Epithelial cell of esophagus (primary cell): ENCODE results near the gene POLG.
A peak's percentile ranks its signal among the peaks of the same experiment; 100 is the strongest.

Experiments
- DNase-seq: peaks from one replicate; pipeline ENCODE4 v3.0.0; 2010; ENCODE audit warnings: low read depth
- H3K4me3 ChIP-seq: 2 replicates; pipeline ENCODE4 v1.5.1; 2011; ENCODE audit warnings: mild to moderate bottlenecking, low read length, control low read depth
- TF ChIP-seq, protein P1 (sequence below): IDR thresholded peaks from 2 replicates; pipeline ENCODE4 v1.5.1; 2011; ENCODE audit warnings: low read depth, mild to moderate bottlenecking, low read length, control low read depth, inconsistent platforms; ENCODE audit not compliant: insufficient read depth; ENCODE audit errors: missing control alignments

The POLG gene

DNA sequence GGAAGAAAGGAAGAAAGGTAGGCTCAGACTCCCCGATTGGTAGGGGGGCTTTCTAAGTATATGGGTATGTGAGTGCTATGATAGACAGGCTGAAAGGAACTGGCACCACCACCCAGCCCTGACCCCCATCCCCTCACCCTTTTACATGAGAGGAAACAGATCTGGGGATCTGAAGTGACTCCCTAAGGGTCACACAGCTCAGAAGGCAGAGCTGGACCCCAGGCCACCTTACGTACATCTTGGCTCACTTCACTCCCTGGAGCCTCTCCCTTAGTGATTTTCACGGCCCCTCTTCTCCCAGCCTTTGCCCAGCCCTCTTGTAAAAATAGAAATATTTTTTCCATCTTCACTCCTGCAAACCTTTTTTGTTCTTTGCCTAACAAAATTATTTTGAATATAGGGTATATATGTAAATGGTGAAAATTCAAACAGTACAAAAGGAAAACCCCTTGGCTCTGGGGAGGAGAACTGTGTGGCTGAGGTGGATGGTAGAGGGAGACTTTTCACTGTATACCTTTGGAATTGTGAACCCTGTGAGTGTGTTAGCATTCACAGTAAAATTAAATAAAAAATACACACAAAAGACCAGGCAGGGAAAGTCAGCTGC, 34.8 kb upstream of the POLG start:
- no peak overlapping the region for H3K4me3 ChIP-seq
- DNase-seq, result no peak
- TF ChIP-seq, protein P1, sequence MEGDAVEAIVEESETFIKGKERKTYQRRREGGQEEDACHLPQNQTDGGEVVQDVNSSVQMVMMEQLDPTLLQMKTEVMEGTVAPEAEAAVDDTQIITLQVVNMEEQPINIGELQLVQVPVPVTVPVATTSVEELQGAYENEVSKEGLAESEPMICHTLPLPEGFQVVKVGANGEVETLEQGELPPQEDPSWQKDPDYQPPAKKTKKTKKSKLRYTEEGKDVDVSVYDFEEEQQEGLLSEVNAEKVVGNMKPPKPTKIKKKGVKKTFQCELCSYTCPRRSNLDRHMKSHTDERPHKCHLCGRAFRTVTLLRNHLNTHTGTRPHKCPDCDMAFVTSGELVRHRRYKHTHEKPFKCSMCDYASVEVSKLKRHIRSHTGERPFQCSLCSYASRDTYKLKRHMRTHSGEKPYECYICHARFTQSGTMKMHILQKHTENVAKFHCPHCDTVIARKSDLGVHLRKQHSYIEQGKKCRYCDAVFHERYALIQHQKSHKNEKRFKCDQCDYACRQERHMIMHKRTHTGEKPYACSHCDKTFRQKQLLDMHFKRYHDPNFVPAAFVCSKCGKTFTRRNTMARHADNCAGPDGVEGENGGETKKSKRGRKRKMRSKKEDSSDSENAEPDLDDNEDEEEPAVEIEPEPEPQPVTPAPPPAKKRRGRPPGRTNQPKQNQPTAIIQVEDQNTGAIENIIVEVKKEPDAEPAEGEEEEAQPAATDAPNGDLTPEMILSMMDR, result no peak

DNA sequence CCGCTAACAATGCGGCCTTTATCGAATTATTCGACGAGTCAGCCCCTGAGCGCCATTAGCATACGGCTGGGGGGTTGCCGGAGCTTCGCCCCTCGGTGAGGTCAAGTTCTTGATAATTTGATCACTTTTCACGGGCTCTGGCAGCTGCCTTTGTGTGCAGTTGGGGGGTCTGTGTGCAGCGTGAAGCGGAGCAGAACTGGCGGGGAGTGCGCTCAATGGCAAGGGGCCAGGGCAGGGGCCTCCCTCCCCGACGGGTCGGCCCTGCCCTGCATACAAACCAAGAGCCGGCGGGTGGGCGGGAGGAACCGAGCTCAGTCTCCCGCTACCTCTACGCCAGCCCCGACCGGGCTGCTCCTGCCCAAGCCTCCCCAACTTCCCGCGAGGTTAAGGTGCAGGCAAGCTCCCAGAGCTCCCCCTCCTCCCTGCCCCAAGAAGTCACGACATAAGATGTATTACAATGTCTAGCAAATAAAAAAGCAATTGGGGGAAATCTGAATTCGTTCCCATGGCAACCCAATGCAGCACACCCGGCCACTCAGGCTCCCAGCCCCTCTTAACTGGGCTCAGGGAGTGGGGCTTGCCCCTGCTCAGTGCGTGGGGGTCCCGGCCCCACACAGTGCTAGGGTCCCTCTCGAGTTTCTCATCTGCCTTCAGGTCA, 34.1 kb upstream of the POLG start:
- DNase-seq, result no peak
- TF ChIP-seq, protein P1, result no peak

DNA sequence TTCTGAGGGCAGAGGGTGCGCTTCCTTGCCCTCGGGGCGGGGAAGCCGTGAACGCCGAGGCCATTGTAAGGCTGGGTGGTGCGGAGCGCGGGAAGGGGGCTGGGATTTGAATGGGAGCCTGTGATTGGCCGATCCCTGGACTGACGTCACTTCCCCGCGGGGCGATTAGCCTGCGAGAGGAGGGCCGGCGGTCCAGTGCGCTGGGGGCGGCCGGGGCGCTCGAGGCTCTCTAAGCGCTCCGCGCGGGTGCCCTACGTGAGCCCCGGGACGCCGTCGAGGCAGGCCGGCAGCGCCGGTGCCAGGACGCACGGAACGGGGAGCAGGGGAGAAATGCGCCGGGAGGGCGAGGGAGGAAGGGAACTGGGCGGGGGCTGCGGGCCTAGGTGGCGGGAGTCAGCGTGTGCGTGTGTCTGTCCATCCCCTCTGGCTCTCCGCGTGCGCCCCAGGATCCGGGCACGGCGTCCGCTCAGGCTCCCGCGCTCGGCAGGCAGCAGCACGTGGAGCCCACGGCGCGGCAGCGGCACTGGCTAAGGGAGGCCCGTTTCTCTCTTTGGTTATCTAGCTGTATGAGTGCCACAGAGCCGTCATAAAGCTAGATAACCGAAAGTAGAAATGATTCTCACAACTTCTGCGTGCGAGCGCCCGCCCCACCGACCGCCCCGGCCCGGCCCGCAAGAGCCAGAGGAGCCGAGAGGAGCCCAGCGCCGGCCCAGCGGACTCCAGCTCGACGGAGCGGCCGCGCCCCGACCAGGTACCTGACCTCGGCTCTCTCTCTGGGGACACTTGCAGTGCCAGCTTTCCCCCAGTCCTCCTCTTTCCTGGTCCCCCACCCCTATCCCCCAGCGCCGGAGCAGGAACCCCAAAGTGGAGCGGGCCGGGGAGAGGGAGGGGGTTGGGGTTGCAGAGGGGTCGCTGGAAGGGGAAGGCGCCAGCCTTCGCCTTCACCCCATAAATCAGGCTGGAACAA, 33.1 kb upstream of the POLG start:
- no peak overlapping the region for H3K4me3 ChIP-seq
- TF ChIP-seq, protein P1, result no peak
- peak; percentile 43 for DNase-seq

More for the DNA sequence above, 34.1 kb upstream of the POLG start:
- H3K4me3 ChIP-seq, result no peak overlapping the region

DNA sequence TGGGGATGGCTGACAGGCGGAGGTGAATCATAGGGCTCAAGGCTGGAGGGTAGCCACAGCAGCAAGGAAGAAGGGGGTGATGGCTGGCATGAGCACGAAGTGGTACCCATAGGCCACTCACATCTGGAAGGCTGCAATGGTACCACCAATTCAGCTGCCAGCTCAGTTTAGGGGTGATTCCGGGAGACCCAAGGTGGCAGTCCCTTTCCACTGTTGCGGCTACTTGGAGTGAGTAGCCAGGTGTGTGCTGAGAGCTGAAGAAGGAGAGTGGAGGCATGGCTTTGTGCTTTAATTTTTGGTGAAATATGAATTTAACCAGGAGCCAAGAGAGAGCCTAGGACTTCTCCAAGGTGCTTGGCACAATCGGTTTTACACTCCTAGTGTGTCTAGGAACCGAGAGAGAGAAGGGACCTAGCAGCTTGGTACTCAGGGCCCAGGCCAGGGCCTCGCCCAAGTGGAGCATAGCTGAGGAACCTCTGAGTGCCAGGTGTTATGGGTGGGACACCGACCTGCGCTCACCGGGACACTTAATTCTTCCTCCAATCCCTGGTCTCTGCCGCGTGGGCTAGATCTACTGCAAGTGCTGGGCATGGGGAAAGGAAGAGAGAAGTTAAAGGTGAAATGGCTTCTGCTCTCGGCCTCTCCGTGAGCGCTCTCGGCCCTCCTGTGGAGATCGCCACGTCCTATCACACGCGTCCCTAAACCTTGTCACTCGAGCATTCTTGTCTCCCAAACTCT, 32.2 kb upstream of the POLG start:
- DNase-seq, result no peak
- no peak overlapping the region for H3K4me3 ChIP-seq
- TF ChIP-seq, protein P1, result no peak

DNA sequence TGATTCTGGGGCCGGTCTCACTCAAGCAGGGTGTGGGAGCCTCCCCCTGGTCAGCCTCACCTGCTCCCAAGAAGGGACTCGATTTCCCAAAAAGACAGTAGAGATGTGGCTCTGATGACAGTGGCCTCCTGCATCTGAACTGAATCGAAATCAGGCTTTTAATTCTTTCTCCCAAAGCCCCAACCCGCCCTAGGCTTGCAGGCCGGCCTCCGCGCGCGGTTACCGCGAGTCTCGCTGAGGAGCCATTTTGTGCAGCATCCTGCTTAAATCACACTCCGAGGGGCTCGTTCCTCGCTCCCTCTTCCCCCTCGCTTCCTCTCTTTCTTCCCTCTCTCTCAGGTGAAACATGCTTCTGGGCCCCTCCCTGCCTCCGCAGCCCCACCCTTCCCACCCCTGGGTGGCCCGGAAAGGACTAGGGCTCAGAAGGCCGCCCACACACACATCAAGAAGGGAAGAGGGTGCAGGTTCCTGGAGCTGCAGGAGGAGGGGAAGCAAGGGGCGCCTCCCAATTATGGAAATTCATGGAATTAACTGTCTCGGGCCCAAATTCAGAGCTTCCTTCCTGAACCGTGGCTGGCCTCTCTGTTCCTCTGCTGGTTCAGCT, 30.9 kb upstream of the POLG start:
- TF ChIP-seq, protein P1, result no peak
- DNase-seq, result no peak
- no peak overlapping the region for H3K4me3 ChIP-seq
